GM20000 (cell line): ENCODE measurements around the gene ARSJ.

Experiments
- DNase-seq: peaks from one replicate; pipeline ENCODE4 v3.0.0; 2012; ENCODE audit warnings: low spot score
- TF ChIP-seq, protein P1 (sequence below): IDR thresholded peaks from 2 replicates; pipeline ENCODE4 v1.5.1; 2012; ENCODE audit warnings: mild to moderate bottlenecking, control low read depth; ENCODE audit errors: extremely low read depth, missing control alignments

The ARSJ gene

GRCh38 chr4:113919611-113920010, 59.8 kb downstream of the ARSJ start:
- TF ChIP-seq, protein P1, sequence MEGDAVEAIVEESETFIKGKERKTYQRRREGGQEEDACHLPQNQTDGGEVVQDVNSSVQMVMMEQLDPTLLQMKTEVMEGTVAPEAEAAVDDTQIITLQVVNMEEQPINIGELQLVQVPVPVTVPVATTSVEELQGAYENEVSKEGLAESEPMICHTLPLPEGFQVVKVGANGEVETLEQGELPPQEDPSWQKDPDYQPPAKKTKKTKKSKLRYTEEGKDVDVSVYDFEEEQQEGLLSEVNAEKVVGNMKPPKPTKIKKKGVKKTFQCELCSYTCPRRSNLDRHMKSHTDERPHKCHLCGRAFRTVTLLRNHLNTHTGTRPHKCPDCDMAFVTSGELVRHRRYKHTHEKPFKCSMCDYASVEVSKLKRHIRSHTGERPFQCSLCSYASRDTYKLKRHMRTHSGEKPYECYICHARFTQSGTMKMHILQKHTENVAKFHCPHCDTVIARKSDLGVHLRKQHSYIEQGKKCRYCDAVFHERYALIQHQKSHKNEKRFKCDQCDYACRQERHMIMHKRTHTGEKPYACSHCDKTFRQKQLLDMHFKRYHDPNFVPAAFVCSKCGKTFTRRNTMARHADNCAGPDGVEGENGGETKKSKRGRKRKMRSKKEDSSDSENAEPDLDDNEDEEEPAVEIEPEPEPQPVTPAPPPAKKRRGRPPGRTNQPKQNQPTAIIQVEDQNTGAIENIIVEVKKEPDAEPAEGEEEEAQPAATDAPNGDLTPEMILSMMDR = no peak
- no peak for DNase-seq

DNA sequence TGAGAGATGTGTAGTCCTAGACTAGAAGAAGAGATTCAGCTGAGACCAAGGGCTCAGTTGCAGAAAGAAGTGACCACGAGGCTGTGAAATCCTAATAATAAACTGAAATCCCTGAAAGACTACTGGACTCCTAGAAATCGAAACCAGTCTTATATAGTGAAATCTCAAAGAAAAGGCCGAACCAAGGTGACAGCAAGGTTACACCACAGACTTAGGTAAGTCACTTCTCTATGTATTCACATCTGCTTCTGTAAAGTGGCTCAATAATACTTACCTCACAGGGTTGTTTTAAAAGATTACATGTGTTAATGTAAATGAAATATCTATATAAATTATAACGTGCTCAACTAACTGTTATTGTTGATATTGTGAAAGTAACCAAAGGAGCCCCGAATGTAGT, 60.3 kb downstream of the ARSJ start:
- TF ChIP-seq, protein P1 = no peak
- DNase-seq = no peak

DNA sequence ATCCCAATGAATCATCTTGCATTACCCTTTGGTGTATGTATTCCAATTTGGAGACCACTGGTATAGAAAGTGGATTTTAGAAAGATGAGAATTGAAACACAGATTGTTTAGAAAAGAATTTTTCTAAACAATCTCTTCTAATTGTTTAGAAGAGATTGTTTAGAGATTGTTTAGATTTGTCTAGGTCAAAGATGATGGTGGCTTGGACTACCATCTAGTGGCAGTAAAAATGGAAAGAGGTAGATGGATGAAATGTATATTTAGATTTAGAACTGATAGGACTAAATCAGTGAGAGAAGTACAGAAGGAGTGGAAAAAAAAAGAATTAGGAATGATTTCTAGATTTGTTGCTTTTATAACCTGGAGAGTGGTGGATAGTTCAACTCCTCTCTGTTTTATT, 70.6 kb downstream of the ARSJ start:
- TF ChIP-seq, protein P1 = no peak
- no peak for DNase-seq

- TF ChIP-seq, protein P1 = no peak
- no peak for DNase-seq
Measured at GRCh38 chr4:113907559-113907958, 71.9 kb downstream of the ARSJ start.

DNA sequence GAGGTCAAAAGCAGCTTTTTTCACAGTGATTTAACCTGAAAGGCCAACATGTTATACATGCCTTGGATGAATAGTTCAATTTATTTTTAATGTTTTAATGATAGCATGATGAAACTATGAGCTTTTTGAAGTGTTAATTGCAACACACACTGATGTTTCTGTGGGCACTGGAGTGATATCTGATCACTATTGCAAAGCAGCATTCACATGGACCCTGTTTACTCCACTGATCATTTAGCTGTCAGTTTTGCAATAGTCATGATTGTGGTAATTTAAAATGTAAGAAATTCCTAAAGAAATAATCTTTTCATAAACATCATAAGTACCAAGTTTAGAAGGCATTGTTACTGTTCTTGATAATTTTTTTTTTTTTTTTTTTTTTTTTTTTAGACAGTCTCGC, 74.1 kb downstream of the ARSJ start:
- no peak for DNase-seq
- TF ChIP-seq, protein P1 = no peak

- TF ChIP-seq, protein P1 = no peak
- DNase-seq = no peak
Measured at GRCh38 chr4:113904877-113905276, 74.6 kb downstream of the ARSJ start.

DNA sequence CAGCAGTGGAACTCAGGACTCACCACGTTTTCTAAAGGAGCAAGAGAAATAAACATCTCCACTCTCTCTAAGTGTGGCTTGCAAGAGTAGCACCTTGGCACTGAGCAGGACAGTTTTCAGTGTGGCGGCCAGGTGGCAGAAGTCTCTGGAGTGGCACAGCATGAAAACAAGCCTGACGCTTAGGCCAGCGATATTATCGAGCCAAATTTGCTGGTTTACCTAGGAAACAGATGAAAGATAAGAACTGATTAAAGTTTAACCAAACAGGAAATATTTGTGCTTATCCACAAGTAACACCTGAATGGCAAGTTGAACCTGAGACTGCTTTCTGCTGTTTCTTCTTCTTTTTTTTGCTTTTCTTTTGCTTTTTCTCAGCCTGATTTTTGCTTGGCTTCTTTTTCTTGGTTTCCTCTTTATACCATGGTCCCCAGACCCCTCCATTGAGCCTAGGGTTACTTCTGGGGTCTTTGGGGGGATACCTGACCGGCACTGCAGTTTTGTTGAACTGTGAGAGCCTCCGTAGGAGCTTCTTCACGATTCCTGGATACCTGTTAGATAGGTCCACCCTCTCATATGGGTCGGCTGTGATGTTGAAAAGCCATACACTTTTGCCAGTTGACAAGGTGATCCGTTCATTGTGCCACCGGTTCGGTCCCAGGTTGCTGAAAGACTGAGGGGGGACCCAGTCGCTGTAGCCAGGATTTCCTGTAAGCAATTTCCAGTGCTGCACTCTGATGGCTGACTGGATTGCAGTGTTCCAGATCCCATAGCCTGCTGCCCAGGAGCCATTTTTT, 77.3 kb downstream of the ARSJ start:
- TF ChIP-seq, protein P1 = peak; percentile 28
- DNase-seq = no peak
